Measurements from ENCODE around the gene SPDEF.

The SPDEF gene

GRCh38 chr6:34583861-34584604 is 27.9 kb upstream of the SPDEF start:
- DNase-seq (ENCODE audit: low read depth in 2 of 3, low spot score in 2 of 3), result no peak

DNA sequence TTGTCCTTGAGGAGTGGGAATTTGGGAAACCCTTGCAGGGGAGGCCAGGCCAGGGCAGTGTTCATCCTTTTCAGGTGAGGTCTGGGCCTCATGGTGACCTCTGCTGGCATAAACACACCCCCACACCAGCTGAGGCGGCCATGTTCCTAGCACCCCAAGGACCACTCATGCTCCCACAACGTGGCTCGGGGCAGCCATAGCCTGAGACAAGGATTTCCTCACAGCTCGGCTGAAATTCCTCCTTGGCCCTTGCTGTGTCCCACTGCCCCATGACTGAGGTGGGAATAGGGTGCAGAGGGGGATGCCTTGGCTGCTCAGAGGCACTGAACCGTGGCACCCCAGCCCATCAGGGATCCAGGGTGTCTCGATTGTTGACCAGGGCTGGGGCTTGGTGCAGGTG is 27.3 kb upstream of the SPDEF start:
- no peak for DNase-seq (ENCODE audit: low read depth in 2 of 3, low spot score in 2 of 3)

DNA sequence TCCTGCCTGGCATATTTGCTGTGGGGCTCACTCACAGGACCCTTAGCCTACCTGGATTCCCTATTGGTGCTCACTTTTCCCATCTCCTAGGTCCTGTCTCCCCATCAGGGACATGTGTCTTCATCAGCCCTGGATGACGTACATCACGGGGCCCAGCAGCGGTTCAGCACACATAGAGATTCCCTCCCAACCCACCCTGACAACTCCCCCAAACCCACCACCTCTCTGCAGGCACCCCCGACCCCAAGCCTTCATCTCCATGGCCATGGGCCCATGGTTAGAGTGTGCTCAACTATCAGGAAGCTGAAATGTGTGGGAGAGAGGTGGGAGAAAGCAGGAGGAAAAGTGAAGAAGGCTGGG is 25.4 kb upstream of the SPDEF start:
- DNase-seq (ENCODE audit: low read depth in 2 of 3, low spot score in 2 of 3), result no peak

- DNase-seq (ENCODE audit: low read depth in 2 of 3, low spot score in 2 of 3), result no peak
Measured at GRCh38 chr6:34580707-34581560, 24.8 kb upstream of the SPDEF start.

GRCh38 chr6:34578445-34579262 is 22.5 kb upstream of the SPDEF start:
- no peak for DNase-seq (ENCODE audit: low read depth in 2 of 3, low spot score in 2 of 3)

GRCh38 chr6:34576286-34576955 is 20.3 kb upstream of the SPDEF start:
- DNase-seq (ENCODE audit: low read depth in 2 of 3, low spot score in 2 of 3), result no peak

- no peak for DNase-seq (ENCODE audit: low read depth in 2 of 3, low spot score in 2 of 3)
Measured at GRCh38 chr6:34575326-34575725, 19.2 kb upstream of the SPDEF start.

- no peak for DNase-seq (ENCODE audit: low read depth in 2 of 3, low spot score in 2 of 3)
Measured at GRCh38 chr6:34574647-34575293, 18.6 kb upstream of the SPDEF start.

- no peak for DNase-seq (ENCODE audit: low read depth in 2 of 3, low spot score in 2 of 3)
Measured at GRCh38 chr6:34573567-34574183, 17.5 kb upstream of the SPDEF start.

DNA sequence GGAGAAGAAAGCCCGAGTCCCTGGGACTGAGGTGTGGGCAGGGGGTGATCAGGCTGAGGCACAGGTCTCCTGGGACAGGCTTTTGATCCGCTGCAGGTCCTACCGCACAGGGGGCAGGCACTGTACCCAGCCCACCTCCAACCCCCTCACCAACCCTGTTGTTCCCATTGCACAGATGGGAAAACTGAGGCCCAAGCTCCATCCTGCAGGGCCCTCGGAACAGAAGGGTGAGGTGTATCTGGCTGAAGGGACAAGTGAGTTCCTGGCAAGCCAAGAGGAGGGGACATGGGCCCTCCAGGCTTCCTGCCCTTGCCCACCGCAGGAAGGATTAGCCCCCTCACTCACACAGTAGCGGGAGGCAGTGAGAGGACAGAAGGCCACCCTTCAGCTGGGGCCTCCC is 16.5 kb upstream of the SPDEF start:
- DNase-seq (ENCODE audit: low read depth in 2 of 3, low spot score in 2 of 3), result no peak

DNA sequence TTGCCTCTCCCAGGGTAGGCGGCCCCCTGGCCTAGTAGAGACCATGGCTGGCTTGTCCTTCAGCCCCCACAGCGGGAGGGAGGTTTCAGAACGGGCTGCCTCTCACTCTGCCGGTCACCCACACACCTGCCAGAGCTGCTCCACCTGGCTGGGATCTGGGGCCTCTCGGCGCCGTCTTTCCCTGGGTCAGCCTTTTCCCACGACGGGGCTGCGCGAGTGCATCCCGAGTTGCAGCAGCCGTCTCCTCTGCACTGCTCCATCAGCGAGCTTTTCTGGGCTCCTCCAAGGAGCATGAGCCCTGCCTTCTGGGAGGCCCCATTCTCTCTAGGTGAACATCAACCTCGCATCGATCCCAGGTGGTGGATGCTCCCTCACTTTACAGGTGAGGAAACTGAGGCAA is 15.9 kb upstream of the SPDEF start:
- no peak for DNase-seq (ENCODE audit: low read depth in 2 of 3, low spot score in 2 of 3)

- no peak for DNase-seq (ENCODE audit: low read depth in 2 of 3, low spot score in 2 of 3)
Measured at GRCh38 chr6:34571388-34571787, 15.3 kb upstream of the SPDEF start.

- DNase-seq (ENCODE audit: low read depth in 2 of 3, low spot score in 2 of 3), result no peak
Measured at GRCh38 chr6:34570066-34570833, 14.1 kb upstream of the SPDEF start.

- DNase-seq (ENCODE audit: low read depth in 2 of 3, low spot score in 2 of 3), result no peak
Measured at GRCh38 chr6:34569361-34569973, 13.3 kb upstream of the SPDEF start.

GRCh38 chr6:34568341-34569201 is 12.4 kb upstream of the SPDEF start:
- no peak for DNase-seq (ENCODE audit: low read depth in 2 of 3, low spot score in 2 of 3)

- no peak for DNase-seq (ENCODE audit: low read depth in 2 of 3, low spot score in 2 of 3)
Measured at GRCh38 chr6:34566830-34567546, 10.9 kb upstream of the SPDEF start.

DNA sequence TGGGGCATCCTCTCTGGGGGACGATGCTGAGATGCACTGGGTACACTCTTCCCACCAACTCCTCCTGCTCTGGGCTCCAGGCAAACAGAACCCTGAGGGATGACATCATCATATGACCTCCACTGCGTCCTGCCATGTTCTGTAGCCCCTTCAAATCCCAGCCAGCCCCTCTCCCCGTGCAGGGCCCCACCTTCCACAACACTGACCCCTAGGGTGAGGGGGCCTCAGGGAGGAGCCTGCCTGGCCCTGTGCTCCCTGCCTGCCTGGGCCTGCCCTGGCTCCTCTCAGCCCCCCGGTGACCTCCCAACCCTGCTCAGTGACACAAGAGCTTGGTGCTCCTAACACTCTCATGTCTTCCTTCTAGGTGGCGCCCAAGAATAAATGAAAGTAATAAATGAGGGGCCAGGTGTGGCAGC is 9.6 kb upstream of the SPDEF start:
- no peak for DNase-seq (ENCODE audit: low read depth in 2 of 3, low spot score in 2 of 3)
